ENCODE measurements around the gene OSBP2. TPM values are rescaled to one million over a fixed set of nuclear protein-coding genes. Genes with fewer than 3 reads are reported as not detected.

Gene OSBP2
- total and polyA plus RNA-seq, 10 of the 15 experiments (the other 5 are each of a cell fraction or from before 2014, with no cell fraction given), result 0.11 to 7.7 (median 3.6) TPM

DNA sequence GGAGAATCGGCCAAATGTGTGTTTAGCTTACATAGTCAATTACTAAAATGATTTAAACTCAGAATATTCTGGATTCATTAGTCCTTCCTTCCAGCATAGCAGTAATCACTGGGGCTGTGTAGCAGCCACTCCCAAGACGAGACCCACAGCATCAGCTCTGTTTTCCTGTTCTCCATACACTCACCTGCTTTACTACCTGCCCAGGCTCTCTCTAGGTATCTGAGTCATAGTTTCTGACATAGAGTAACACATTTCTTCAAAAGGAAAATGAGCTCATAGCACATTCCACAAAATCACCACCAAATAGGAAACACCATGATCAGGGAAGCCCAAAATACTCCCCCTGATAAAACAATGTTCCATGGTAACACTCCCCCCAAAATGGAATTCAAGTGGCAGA lies 251.0 kb downstream of the OSBP2 start (continued):
- TF ChIP-seq, protein P1, sequence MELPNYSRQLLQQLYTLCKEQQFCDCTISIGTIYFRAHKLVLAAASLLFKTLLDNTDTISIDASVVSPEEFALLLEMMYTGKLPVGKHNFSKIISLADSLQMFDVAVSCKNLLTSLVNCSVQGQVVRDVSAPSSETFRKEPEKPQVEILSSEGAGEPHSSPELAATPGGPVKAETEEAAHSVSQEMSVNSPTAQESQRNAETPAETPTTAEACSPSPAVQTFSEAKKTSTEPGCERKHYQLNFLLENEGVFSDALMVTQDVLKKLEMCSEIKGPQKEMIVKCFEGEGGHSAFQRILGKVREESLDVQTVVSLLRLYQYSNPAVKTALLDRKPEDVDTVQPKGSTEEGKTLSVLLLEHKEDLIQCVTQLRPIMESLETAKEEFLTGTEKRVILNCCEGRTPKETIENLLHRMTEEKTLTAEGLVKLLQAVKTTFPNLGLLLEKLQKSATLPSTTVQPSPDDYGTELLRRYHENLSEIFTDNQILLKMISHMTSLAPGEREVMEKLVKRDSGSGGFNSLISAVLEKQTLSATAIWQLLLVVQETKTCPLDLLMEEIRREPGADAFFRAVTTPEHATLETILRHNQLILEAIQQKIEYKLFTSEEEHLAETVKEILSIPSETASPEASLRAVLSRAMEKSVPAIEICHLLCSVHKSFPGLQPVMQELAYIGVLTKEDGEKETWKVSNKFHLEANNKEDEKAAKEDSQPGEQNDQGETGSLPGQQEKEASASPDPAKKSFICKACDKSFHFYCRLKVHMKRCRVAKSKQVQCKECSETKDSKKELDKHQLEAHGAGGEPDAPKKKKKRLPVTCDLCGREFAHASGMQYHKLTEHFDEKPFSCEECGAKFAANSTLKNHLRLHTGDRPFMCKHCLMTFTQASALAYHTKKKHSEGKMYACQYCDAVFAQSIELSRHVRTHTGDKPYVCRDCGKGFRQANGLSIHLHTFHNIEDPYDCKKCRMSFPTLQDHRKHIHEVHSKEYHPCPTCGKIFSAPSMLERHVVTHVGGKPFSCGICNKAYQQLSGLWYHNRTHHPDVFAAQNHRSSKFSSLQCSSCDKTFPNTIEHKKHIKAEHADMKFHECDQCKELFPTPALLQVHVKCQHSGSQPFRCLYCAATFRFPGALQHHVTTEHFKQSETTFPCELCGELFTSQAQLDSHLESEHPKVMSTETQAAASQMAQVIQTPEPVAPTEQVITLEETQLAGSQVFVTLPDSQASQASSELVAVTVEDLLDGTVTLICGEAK (IDR thresholded peaks at IDR 0.05; ENCODE audit: borderline replicate concordance), result no peak
- TF ChIP-seq LARP7 (IDR thresholded peaks at IDR 0.05) (no peak), RFX5 (IDR thresholded peaks at IDR 0.05; ENCODE audit: low read depth, low read length) (no peak), SREBF1 (IDR thresholded peaks at IDR 0.05; ENCODE audit: low read length) (no peak)

DNA sequence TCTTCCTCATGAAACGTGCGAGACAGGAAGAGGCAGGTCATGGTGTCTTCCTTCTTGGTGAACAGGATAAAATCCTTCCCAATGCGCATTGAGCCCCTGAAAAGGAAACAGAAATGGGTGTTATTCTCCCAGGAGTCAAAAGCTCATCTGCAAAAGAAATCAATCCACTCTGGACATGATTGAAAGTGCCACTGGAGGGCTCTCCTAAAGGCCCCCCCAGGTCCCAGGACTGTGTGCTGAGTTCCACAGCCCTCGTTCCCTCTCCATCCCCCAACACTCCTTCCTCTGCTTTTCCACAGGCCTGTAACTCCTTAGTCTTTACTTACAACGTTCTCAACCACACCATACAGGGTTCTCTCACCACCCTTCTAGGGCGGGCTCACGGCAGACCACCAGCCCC lies 251.7 kb downstream of the OSBP2 start:
- Histone ChIP-seq H3K4me2 (ENCODE audit: control insufficient read depth, insufficient read depth) (no peak overlapping the region), H3K27me3 (replicated peaks in 1 of 2; ENCODE audit: control insufficient read depth in 2 of 2, insufficient read depth in 2 of 2, low read length in 1 of 2) (no peaks in the 10 kb centered on the region), H4K20me1 (ENCODE audit: control insufficient read depth, insufficient read depth) (no peaks in the 10 kb centered on the region), H3K9me3 (replicated peaks; ENCODE audit: control insufficient read depth, insufficient read depth, low read length) (no peaks in the 10 kb centered on the region), H3K4me3 (no peak overlapping the region), H3K36me3 (ENCODE audit: control insufficient read depth in 2 of 2, insufficient read depth in 2 of 2, low read length in 1 of 2) (peaks cover 6 to 29% of the 10 kb centered on the region in 2 experiments), H3K79me2 (ENCODE audit: control insufficient read depth, insufficient read depth, low read length) (no peaks in the 10 kb centered on the region), H3K9ac (ENCODE audit: control insufficient read depth, insufficient read depth, low read length) (no peak overlapping the region), H3K27ac (ENCODE audit: control insufficient read depth, insufficient read depth) (no peak overlapping the region), H2AFZ (ENCODE audit: control insufficient read depth, low read depth, low read length) (no peak overlapping the region), H3K4me1 (ENCODE audit: control insufficient read depth, insufficient read depth, low read length) (no peaks in the 10 kb centered on the region)
- no peak for TF ChIP-seq PML (IDR thresholded peaks at IDR 0.05; ENCODE audit: low read length)
- no peak for TF ChIP-seq CREM (IDR thresholded peaks at IDR 0.05; ENCODE audit: low read depth)
- no peak for TF ChIP-seq GABPA (IDR thresholded peaks at IDR 0.05; ENCODE audit: low read depth)
- no peak for TF ChIP-seq SP1 (IDR thresholded peaks at IDR 0.05; ENCODE audit: low read depth, low read length)
- no peak for TF ChIP-seq LARP7 (IDR thresholded peaks at IDR 0.05)
- TF ChIP-seq NR2F1 (conservative IDR thresholded peaks at IDR 0.05), result no peak
- SMC1A ChIA-PET (ENCODE audit: uncharacterized antibody, unreplicated experiment), result interaction anchor here (0.7 to 1.5 kb wide), 3 partner anchors 24 to 191 kb away, joined by 3 read pairs; no protein-coding TSS in a partner anchor
- ATAC-seq, result no peak
- intact Hi-C loops (cut with micrococcal nuclease; ENCODE audit: unreplicated experiment) (loop anchor here (10.0 kb wide), 1 partner anchor 288 kb away; no protein-coding TSS in a partner anchor), in situ Hi-C loops (cut with MboI) (no loop called here)
- WGBS (ENCODE audit: insufficient coverage, insufficient replicate concordance, low lambda C conversion rate, missing lambda C conversion rate), result 75% methylated on average over 7 of the region's 7 CpGs
- DNase-seq (ENCODE audit: low read depth, low spot score), result no peak
- no TSS peak for BruUV-seq (replicated peaks)
- CTCF ChIA-PET, result interaction anchor here (0.6 to 1.2 kb wide), 8 partner anchors 22 to 285 kb away, joined by 3 to 14 read pairs (median 4); partner anchors contain the start of genes MORC2, SELENOM and TUG1
- RAD21 ChIA-PET (ENCODE audit: unreplicated experiment), result interaction anchor here (2.6 kb wide), 1 partner anchor 138 kb away, joined by 16 read pairs; no protein-coding TSS in a partner anchor
- POLR2A ChIA-PET, result interaction anchor here (0.6 kb wide), 1 partner anchor 290 kb away, joined by 4 read pairs; no protein-coding TSS in a partner anchor
- no peak for FAIRE-seq
